GM21717 (cell line): ENCODE results near the gene CPLX1.

Experiments used
- ATAC-seq: cut with Tn5 transposase; IDR thresholded peaks from one replicate; pipeline ENCODE4 v1.9.1; 2021; ENCODE audit warnings: mild to moderate bottlenecking, moderate library complexity; ENCODE audit not compliant: unreplicated experiment

The CPLX1 gene

GRCh38 chr4:856225-856901, 30.4 kb upstream of the CPLX1 start:
- no peak for ATAC-seq

- ATAC-seq, result no peak
These were observed 29.9 kb upstream of the CPLX1 start for GRCh38 chr4:855880-856224.

GRCh38 chr4:854356-854755, 28.4 kb upstream of the CPLX1 start:
- ATAC-seq, result no peak

GRCh38 chr4:853416-853781, 27.5 kb upstream of the CPLX1 start:
- no peak for ATAC-seq

GRCh38 chr4:851701-852430, 25.9 kb upstream of the CPLX1 start:
- no peak for ATAC-seq

- no peak for ATAC-seq
These were observed 24.5 kb upstream of the CPLX1 start for GRCh38 chr4:850323-850945.

- no peak for ATAC-seq
These were observed 23.7 kb upstream of the CPLX1 start for GRCh38 chr4:849478-850175.

- ATAC-seq, result no peak
These were observed 23.0 kb upstream of the CPLX1 start for GRCh38 chr4:848803-849477.

GRCh38 chr4:848307-848691, 22.4 kb upstream of the CPLX1 start:
- no peak for ATAC-seq

- ATAC-seq, result no peak
These were observed 19.9 kb upstream of the CPLX1 start for GRCh38 chr4:845836-846251.

- ATAC-seq, result no peak
These were observed 19.4 kb upstream of the CPLX1 start for GRCh38 chr4:845233-845835.

- ATAC-seq, result no peak
These were observed 18.9 kb upstream of the CPLX1 start for GRCh38 chr4:844752-845232.

- no peak for ATAC-seq
These were observed 13.9 kb upstream of the CPLX1 start for GRCh38 chr4:839675-840443.

- ATAC-seq, result no peak
These were observed 11.8 kb upstream of the CPLX1 start for GRCh38 chr4:837772-838171.

- no peak for ATAC-seq
These were observed 10.9 kb upstream of the CPLX1 start for GRCh38 chr4:836750-837301.

GRCh38 chr4:836003-836511, 10.1 kb upstream of the CPLX1 start:
- ATAC-seq, result no peak

GRCh38 chr4:835148-836002, 9.4 kb upstream of the CPLX1 start:
- ATAC-seq, result no peak

- ATAC-seq, result no peak
These were observed 8.6 kb upstream of the CPLX1 start for GRCh38 chr4:834368-835147.
